IPS-11a (cell line): ENCODE results near the gene CLECL1.

Experiments used
- H3K4me3 ChIP-seq: one replicate; pipeline ENCODE4 v1.5.1; 2013; ENCODE audit warnings: low read depth, low read length, control low read depth

The CLECL1 gene

GRCh38 chr12:9732921-9733461 is at the start of gene CLECL1:
Gene CLECL1, minus strand, starts transcription at chr12:9733097.
- no peak within 1 kb of the TSS for H3K4me3 ChIP-seq

DNA sequence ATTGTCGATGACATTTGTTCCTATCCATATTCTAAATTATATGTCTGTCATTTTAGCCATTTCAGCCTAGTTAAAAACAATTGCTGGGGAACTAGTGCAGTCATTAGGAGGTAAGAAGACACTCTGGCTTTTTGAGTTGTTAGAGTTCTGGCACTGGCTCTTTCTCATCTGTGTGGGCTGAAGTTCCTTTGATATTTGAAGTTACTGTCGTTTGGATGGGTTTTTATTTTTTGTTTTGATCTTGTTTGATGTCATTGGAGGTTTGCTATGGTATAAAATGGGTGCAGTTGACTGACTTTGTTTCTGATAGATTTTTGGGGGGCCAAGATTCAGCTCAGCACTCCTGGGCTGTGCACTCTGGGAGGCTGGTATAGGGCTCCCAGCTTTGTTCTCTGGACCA is 48.5 kb upstream of the CLECL1 start:
- no peak overlapping the region for H3K4me3 ChIP-seq

- H3K4me3 ChIP-seq: no peak overlapping the region
These were observed 46.3 kb upstream of the CLECL1 start for GRCh38 chr12:9779209-9779608.

- no peak overlapping the region for H3K4me3 ChIP-seq
These were observed 43.9 kb upstream of the CLECL1 start for GRCh38 chr12:9776781-9777180.

DNA sequence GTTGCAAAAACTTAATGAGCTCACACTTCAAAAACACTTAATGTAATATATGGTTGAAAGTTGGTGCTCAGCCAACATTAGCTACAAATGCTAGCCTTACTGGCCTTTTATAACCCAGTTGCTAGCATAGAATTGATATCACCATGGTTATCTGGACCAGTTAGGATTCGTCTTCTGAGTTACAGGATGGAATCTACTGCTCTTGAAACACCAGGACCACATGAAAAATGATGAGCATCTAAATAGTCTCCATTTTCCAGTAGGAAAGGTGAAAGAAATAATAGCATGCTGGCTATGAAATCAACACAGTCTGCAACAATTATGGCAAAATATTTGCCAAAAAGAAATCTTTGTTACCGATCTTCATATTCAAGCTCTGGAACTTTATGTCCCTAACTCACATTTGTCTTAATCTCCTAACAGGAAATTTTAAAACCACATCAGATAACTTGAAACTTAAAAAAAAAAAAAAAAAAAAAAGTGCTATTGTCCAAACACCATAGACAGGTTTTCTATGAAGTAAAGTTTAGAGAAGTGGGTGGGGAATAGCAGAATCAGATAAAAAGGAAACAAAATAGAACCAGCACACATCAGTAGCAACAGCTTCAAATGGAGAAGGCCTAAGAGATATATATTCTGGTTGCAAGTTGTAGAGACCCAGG is 40.5 kb upstream of the CLECL1 start:
- H3K4me3 ChIP-seq: no peak overlapping the region

DNA sequence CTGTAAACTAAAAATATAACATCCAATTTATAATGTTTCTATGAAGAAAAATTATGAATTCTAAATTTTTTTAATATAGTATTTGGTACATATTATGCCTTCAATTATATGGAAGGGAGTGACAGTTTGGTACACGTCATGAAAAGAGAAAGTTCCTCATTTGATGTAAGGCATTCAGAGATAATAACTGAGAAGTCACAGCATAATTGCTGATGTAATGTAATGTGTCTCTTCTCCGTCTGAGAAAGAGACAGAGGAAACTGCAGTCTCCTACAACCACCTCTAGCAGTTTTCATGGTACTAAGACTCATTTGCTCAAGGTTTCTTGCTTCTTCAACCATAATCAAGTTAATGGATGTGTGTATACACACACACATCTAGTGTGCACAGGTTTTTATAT is 30.1 kb upstream of the CLECL1 start:
- no peak overlapping the region for H3K4me3 ChIP-seq

GRCh38 chr12:9762369-9762768 is 29.5 kb upstream of the CLECL1 start:
- H3K4me3 ChIP-seq: no peak overlapping the region

DNA sequence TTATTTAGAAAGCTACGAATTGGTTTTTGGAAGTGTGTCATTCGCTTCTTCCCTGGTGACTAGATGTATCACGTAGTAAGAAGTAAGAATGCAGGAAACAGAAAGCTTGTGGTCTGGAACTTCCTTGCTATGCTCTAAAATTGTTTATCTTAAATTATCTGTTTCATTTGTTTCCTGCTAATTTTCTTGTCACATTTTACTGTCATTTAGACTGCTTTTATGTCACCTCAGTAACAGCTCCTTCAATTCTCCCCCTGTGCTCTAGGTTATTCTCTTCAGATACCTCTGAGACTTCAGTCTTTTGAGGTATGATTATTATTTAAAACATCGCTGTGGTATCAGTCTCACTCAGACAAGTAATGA is 28.5 kb upstream of the CLECL1 start:
- H3K4me3 ChIP-seq: no peak overlapping the region

DNA sequence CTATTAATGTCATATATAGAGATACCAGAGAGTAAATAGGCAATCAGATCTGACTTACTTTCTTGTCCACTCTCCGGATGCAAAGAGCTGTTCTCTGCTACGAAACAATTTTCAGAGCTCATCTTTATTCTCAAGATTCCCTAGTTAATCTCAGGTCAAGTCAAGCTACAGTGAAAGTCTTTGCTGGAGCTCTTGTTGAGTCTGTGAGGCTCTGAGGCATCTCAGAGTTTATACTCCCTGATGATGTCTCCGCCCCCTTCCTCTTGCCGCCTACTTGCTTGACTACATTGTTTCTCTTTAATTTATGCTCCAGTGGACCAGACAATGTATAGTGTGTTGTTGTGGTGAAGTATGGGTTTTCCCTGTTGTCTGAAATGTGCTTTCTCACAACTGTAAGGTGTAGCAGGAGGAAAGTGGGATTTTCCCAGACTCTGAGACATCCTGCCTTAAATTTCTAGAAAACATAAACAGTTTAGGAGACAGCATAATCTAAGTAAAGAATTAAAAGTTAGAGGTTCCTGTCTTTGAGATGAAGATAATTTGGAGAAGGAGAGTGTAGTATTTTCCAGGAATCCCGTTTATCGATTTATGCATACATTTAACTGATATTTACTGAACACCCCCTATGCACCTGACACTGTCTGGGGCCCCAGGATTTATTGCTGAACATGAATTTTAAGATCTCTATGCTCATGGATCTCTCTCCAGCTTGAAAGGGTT is 28.0 kb upstream of the CLECL1 start, which contains the start of gene CD69:
Gene CD69 (minus strand): TSS at position 203 of the 720 bp plus-strand sequence. CDS start 81 bp downstream, at position 122.
- no peak within 1 kb of the TSS for H3K4me3 ChIP-seq

GRCh38 chr12:9760120-9760519 is 27.2 kb upstream of the CLECL1 start:
- no peak overlapping the region for H3K4me3 ChIP-seq

- H3K4me3 ChIP-seq: no peak overlapping the region
These were observed 26.8 kb upstream of the CLECL1 start for GRCh38 chr12:9759694-9760093.

- H3K4me3 ChIP-seq: no peak overlapping the region
These were observed 25.2 kb upstream of the CLECL1 start for GRCh38 chr12:9758119-9758518.

GRCh38 chr12:9757433-9758025 is 24.6 kb upstream of the CLECL1 start:
- no peak overlapping the region for H3K4me3 ChIP-seq

GRCh38 chr12:9756706-9757105 is 23.8 kb upstream of the CLECL1 start:
- no peak overlapping the region for H3K4me3 ChIP-seq

GRCh38 chr12:9756170-9756569 is 23.3 kb upstream of the CLECL1 start:
- no peak overlapping the region for H3K4me3 ChIP-seq

DNA sequence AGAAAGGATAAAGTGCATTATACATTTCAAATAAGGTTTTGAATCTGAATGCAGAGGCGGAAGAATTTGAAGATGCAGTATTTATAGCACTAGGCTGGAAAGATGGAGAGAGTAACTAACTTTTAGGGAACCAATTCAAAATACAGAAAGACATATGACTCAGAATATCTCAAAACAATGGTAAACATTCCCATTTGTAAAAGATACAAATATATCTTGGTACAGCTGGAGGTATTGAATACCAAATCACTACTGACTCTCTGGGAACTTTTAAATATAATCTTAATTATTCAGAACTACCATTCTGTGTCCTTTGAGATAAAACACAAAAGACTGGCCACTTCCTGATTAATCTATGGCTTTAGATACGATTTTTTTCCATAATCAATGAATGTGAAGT is 22.7 kb upstream of the CLECL1 start:
- no peak overlapping the region for H3K4me3 ChIP-seq

DNA sequence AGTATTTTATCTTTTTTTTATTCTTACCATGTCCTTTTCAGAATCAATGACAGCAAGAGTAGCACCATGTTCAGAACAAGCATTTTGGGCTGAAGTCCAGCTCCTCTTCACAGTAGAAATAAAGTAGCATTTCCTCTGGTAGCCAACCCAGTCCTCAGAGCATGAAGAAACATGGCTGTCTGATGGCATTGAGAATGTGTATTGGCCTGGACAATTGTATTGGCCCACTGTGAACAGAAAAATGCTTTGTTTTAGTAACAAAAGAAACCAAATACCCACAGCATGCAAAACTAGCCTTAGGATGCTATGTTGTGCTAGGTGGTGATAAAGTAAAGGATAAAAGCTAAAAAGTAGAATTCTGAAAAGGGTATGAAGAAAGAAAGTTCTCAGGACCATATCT is 22.1 kb upstream of the CLECL1 start:
- H3K4me3 ChIP-seq: no peak overlapping the region

DNA sequence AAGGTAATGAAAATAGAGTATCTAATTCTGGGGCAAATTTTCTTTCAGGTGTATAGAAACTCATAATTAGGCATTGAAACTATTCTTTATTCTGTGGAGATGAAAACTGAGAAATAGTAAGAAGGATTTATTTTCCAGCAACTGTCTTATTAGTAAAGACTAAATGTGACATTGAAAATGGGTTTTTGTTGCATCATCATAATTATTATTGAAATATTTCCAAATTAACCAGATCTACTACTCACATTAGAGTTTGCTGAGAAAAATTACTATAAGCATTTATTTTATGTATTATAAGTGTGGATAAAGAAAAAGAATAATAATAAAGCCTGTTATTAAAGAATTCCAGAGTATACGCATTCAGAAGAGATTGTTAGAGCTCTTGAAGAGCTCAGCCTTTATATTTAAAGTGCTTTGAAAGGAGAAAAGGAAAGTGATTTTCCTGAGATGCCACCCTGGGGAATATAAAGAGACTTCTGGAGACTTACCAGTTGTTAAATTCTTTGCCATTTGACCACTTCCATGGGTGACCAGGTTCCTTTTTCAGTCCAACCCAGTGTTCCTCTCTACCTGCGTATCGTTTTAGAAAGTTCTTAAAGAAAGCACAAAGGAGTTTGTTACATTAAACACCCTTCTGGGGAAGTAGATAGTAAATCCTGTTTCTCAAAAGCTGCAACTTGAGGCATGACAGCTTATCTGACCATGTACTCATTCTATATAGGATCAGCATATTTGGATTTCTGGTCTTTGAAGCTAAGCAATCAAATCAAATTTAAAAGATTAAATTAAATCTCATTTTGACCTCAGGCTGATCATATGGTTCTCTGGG is 21.4 kb upstream of the CLECL1 start:
- no peak overlapping the region for H3K4me3 ChIP-seq

GRCh38 chr12:9753498-9753897 is 20.6 kb upstream of the CLECL1 start:
- no peak overlapping the region for H3K4me3 ChIP-seq

DNA sequence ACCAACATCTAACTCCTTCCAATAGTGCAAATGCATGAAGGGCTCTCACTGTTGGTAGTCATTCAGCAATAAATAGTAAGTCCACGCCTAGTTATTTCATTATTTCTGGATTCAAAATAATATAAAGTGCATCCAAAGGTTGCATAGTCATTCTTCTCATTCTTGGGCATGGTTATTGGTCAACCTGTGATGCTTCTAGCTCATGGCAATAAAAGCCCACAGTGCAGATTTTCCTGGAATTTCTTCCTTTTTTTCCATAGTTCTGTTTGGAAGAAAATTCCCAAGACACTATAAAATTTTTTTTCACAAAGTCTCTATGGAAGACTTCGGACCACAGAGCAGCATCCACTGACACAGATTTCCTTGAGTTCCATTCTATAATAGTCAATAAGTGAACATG is 20.2 kb upstream of the CLECL1 start:
- H3K4me3 ChIP-seq: no peak overlapping the region
